NCI-H2196 treated with DMSO at 0.1 percent for 48 hours (cell line): ENCODE measurements around the gene ACSS1.

Experiments
- DNase-seq: peaks from one replicate; lab custom pipeline; 2025; ENCODE audit not compliant: unreplicated experiment; lab: John Stamatoyannopoulos, UW

ACSS1 gene

DNA sequence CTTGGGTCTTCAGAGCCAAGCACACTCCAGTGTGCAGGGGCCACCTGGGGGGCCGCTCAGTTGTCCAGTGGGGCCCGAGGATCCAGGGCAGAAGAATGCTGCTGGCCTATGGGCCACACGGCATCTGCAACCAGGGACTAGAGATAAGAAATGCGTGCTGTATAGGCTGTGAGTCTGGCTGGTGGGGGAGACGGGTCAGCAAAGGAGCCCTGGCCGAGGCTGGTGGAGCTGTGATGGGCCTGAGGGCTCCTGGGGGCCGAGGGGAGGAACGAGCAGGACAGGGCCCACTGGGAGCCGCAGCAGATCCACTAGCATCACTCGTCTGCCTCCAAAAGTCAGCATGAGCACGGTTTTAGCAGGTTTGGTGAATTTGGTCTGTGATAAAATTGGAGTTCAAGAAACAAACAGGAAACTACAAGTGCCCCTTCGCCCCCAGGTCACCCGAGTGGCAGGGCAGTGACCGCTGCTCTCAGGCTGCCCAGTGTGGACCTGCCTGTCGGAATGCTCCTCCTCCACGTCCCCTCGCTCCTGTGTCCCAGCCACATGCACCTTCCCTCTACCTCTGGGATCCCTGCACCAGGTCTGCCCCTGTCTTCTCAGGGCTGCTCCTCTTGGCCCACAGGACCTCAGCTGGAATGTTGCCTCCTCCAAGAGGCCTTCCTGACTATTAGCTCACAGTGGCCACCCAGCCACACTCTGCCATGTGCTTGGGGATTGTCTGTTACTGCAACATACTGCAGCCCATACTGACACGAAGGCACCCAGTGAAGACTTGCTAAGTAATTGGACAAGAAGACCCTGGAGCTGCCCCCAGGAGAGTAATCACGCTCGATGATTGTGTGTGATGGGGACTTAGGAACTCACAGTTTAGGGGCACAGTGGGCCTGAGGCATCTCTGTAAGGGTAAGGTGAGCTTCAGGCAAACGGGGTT, 10.9 kb downstream of the ACSS1 start:
- DNase-seq = no peak

DNA sequence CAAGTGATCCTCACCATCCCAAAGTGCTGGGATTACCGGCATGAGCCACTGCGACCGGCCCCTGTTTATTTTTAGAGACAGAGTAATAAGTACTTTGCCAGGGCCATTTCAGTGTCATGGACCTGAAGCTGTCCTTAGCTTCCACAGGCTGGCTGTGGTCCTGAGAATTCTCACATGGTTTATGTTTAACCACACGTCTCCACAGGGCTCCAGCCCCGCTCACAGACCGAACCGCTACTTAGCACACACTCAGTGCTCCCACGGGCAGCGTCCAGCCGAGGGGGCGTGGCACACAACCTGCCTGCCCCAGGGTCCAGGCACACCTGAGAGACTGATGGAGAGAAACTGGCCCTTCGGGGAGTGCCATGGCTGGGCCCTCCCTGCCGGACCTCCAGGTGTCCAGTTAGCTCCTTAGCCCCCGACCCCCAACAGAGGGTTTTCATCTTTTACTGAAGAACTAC, 11.7 kb downstream of the ACSS1 start:
- no peak for DNase-seq

DNA sequence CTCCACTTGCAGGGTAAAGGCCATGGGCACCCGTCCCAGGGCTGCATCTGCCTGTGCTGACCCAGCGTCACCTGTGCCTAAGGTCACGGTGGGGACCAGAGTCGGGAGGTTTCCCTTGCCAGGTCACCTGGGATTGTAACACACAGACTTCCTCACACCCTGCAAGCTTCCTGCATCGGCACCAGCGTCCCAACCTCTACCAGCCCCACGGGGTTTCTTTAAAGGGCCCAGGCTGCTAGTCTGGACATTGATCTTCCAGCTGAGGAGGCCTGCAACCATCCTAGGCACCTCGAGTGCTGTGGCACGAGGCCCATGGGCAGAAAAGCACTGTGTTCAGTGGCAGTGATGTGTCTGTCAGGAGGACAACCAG, 12.6 kb downstream of the ACSS1 start:
- DNase-seq = no peak

DNA sequence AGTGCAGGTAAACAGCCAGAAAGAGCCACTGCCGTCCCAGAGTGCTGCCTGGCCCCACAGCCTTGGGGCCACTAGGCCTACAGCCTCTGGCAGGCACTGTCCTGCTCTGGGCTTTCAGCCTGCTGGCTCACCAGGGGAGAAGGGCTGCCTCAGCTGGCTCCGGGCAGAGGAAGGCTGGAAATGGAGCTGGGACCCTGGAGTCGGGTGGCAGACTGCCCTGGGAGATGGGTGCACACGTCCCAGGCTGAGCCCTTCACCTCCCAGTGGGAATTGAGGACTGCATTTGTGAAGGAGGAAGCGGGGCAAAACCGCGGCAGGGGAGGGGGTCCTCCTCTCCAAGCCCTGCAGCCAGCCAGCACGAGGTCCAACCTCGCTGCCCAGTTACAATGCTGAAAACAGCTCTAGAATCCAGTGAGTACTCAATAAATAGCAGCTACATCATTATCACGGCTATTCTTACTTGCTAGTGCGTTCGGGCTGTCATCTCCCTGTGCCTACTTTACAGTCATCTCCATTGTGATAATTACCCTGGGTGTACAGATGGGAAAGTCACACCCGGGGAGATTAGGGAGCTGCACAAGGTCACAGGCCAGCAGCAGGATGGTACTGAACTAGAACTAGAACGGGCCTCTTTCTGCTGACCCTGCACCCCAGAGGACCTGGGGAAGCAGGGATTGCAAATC, 13.1 kb downstream of the ACSS1 start:
- DNase-seq = no peak

DNA sequence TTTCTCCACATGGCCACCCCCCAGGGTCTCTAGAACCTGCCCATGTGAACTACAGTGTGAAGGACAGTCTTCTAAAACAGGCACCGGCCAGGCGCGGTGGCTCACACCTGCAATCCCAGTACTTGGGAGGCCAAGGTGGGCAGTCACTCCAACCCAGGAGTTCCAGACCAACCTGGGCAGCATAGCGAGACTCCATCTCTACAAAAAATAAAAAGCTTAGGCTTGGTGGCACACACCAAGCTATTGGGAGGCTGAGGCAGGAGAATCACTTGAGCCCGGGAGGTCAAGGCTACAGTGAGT, 13.7 kb downstream of the ACSS1 start:
- no peak for DNase-seq

DNA sequence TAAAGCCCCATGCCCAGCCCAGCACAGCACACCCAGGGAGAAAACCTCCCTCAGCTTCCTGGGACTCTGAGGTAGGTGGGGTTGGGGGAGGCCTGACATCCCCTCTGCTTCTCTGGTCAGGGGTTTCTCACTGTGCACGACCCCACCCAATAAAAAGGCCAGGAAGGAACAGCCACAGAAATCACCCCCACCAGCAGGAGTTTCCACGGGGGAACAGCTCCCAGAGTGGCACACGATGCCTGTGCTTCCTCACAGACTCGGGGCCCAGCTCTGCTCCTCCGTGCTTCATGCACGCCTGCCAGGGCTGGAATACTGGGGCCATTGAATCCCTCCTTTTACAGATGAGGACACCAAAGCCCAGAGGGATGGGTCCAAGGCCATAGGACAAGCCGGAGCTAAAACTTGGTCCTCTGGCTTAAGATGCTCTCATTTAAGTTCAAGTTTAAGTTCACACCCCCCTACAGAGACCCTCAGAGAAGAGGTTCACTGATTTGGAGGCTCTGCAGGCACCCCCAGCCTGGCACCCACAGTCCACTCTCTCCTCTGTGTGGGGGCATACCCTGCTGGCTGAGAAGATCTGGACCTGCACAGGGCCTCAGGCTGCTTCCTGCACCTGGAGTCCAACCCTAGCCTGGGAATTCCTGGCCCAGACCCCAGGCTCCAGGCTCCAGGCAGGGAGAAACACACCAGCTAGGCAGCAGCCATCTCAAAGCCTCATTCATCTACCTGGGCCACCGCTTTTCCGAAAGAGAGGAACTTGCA, 14.3 kb downstream of the ACSS1 start:
- DNase-seq = no peak

DNA sequence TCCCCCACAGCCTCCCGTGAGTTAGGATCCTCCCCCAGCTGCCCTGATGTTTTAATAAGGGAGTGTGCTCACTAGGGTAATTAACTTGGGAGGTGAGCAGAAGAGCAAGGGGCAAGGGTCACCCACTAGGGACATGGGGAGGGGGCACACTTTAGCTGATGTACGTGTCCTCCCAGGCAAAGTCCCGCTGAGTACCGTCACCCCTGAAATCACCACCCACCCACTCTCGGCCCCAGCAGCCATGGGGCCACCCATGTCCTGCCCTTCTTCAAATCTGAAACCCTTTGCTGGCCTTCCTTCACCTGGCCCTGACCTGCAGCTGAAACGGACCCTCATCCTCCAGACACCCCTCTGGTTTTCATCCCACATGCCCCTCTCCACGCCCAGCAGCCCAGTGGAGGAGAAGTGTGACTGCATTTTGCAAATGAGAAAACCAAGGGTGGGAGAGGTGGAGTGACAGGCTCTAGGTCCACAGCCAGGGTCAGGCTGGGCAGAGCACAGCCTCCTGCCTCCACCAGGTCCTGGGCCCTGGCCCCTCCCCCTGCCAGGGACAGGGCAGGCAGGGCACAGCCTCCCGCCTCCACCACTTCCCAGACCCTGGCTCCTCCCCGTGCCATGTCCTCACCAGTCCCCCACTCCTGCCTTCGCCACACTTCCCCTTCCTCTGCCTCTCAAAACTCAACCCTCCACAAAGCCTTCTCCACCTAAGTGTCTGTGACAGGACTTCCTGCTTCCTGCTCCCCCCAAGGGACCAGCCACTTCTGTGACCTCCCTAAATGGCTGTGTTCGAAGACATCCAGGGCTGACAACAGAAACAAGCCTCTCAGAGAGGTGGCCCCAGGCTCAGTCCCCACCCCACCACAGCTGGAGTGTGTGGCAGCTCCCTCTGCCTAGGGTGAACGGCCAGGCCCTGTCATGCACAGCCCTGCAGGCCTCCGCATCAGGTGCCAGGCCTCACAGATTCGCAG, 15.1 kb downstream of the ACSS1 start:
- DNase-seq = no peak

DNA sequence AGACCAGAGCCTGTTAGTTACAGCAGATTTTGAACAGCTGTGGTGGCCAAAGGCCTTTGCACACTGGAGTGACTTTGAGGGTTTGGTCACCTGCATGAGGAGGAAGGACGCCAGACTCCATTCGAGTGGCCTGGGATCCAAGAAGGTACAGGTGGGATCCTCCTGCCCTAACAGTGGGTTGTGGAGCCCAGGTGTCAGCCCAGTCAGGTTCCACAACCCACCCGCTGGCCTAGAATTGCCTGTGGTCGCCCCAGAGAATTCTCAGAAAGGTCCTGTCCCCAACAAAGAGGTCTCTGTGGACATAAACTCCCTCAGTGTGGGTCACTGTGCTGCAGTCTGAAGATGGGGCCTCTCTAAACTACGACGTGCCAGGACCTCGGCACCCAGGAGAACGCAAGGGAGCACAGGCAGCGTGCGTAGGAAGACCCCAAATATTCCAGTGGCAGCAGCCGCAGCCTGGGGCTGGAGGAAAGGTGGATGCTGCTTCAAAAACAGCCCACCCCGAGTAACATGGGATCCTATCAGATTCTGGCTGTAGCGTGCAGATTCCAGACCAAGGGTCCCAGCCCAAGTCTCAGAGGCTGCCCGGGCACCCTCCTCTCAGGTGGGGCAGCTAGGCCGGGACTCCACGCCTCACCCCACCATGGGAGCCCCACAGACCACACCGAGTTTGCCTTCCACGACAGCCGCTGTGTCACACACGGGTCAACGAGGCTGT, 16.0 kb downstream of the ACSS1 start:
- no peak for DNase-seq

DNA sequence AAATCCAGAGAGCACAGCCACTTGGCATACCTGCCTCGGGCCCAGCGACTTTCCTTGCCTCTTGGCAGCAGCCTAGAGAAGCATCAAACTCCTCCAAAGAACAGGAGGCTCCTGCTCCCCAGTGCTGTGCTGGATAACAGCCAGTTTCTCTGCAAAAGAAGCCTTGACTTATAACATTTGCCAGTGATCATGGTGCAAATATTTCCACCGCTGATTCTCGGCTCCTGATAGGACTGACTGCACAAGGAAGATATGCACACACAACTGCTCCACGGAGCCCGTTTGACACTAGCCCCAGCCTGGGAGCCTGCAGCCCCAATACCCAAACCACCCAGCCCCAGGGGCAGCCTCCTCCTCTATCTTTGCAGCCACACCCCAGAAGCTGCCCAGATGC, 17.5 kb downstream of the ACSS1 start:
- no peak for DNase-seq

DNA sequence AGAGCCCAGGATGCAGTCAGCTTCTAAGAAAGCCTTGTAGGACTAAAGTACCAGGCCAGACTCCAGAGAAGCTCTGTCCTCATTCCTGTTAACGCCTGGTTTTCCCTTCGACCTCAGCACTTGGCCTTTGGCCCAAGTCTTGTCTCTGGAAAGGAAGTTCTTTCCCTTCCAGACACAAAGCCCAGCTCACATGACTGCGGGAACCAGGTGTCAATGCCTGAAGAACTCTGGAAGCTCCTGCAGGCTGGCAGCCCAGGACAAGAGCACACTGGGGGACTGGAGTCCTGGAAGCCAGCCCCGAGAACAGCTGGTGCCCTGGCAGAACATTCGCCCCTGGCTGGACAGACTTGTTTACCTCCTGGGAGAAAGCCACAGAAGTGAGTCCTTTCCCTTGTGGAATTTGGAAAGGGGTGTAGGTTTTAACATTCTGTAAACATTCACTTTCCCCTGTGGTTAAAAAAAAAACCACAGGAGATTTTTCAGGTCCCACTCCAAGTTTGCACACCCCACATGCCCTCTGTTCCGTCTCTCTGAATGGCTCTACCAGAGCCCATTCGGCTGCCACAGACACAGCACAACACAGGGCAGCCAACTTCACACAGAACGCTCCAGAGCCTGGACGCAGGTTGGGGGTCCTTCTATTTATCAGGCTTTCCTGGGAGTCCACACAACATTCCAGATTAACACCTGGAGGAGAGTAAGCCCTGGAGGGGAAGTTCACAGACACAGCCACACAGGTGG, 18.1 kb downstream of the ACSS1 start:
- peak; percentile 86 for DNase-seq

DNA sequence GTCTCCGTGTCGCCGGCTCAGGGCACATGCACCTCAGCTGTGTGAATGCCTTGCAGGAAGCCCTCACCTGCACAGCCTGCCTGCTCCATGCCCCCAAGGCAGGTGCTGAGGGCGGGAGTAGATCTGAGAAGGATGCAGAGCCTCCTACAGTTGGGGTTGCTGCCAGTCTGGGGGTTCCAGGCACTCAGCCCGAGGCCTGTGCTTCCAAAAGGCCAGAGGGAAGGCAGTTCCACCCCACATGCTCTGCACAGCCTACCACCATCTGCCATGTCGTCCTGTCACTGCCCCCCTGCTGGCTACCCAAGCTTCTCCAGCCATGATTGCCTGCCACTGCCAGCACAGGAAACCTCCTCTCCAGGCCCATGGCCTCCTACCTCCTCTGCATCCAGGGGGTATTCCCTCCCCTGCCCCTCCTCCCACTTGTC, 19.3 kb downstream of the ACSS1 start:
- DNase-seq = no peak

DNA sequence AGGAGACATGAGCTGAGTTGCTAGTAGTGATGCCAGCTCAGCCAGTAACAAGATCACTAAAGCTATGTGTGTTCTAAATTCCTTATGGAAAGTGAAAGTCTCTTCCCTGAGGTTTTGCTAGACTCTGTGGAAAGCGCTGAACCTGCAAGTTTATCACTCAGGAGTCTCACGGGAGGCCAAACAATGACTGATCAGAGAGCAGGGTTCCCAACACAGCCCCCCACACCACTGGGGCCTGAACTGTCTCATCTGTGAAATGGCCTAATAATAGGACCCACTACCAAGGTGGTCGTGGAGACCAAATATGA, 19.9 kb downstream of the ACSS1 start:
- DNase-seq = no peak

DNA sequence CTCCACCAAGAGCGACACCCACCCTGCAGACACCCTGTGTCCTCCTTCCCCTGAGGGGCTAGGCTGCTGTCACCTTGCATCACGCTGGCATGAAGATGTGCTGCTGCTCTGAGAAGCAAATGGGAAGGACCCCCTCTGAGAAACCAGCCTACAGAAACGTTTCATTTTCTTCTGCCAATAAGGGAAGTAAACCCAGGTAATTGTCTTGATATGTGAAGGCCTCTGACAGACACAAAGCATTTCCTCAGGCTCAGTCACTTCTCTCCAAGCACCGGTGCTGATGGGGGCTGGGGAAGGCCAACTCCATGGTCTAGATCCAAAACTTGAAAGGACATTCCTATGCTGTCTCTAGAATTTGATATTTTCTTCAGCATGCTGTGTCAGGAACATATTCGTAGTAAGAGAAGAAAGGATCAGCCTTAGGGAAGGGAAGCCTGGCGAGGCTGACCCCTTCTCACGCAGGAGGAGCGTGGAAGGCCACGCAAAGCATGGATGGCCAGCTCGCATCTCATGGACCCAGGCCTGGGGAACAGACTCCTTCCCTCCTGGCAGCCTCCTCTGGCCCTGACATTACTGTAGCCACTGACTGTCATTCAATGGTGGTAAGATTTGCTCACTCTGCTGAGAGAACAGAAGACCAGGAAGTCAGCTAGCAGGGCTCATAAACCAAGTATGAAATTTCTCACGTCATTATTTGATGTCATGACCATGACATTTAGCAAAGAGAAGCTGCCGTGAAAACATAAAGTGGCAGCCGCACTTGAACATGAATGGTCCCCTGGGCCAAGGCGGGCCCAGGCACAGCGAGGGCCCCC, 20.4 kb downstream of the ACSS1 start:
- DNase-seq = no peak

DNA sequence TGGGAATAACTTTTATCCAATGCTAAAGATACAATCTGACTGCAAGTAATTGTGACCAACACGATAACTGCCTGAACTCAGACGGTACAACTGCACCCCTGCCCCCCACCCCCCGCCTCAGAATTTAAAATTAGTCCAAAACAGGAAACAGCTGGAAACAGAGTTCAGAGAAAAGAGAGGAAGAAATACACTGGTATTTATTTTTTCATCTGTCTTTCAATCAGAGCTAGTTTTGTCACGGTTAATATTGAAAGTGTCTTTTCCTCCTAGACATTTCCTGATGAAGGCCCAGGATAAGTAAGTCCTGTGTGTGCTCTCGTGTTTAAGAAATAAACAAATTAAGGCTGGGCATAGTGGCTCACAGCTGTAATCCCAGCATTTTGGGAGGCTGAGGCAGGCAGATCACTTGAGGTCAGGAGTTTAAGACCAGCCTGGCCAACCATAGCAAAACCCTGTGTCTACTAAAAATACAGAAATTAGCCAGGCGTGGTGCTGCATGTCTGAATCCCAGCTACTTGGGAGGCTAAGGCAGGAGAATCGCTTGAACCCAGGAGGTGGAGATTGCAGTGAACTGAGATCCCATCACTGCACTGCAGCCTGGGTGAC, 21.5 kb downstream of the ACSS1 start:
- no peak for DNase-seq

DNA sequence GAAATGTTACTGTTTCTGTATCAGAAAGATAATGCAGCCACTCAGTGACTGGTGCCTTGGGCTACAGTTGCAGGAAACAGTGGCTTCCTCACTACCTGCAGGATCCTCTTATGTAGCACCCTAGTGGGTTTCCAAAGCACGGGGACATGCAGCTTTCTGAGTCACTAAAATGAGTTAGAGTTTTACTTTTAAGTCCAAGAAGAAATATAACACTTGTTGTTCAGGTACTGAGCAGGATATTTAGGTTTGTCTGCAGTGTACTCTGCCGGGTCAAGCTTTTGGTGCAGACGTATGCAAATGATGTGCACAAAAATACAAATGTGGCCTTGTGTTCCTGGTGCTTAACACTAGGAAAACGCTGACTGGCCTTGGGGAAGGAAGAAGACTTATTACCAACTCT, 22.0 kb downstream of the ACSS1 start:
- DNase-seq = no peak

DNA sequence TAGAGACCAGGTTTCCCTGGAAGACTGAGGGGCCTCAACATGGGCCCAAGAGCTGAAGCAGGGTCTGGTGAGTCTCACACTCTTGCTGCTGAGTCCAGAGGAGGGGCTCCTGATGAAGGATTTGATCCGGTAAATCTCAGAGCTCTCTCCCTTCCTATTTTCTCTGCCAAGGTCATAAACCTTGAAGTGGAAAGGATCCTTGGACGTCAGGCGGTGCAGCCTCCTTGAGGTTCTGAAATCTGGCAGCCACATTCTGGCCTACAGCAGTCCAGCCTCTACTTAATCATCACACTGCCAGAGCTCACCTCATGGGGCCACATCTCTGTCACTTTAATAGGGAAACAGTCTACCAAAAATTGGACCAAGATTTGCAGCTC, 24.0 kb downstream of the ACSS1 start:
- no peak for DNase-seq

DNA sequence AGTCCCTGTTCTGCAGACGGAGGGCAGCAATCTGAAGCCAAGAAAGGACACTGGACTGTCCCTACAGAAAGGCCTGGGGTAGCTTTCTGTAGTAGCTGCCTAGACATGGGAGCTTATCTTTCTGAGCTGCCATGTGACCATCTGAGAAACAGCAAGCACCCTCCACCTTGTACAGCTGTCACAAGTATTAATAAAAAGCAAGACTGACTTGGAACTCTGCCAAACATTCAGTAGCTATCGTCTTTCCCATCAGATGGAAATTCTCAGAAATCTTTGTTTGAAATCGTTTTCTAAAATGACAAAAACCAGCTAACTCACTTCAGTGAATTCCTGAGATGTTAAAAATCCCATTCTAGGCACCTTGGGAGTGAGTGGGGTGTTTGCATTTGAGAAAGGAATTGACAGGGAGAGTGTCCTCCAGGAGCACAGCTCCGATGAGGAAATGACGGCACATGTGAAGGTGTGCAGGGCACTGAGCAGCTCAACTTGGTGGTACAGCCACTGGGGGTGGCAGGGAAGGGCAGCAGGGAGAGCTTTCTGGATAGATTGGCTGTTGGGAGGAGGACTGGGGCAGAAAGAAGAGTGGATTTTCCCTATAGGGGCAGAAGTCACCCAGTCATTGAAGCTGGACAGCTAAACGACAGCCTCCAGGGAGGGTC, 24.5 kb downstream of the ACSS1 start:
- DNase-seq = no peak
